Measurements from ENCODE around the gene GTF2IRD1.

DNA sequence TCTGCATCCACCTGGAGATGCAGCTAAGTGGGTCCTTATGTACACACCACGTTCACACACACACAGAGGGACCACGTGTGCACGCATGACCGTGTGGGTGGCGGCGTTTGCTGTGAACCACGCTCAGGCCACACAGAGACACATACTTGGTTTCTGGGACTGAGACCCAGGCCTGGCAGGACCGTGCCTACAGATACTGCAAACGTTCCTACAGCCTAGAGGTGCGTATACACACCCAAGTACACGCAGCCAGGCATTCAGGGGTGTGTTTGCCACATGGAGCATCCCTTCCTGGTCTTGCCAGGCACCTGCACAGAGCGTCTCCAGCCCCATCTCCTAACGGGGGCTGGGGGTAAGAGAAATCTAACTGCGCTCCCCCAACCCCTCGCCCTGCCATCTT lies 49.0 kb upstream of the GTF2IRD1 start:
- TF ChIP-seq, protein P1, sequence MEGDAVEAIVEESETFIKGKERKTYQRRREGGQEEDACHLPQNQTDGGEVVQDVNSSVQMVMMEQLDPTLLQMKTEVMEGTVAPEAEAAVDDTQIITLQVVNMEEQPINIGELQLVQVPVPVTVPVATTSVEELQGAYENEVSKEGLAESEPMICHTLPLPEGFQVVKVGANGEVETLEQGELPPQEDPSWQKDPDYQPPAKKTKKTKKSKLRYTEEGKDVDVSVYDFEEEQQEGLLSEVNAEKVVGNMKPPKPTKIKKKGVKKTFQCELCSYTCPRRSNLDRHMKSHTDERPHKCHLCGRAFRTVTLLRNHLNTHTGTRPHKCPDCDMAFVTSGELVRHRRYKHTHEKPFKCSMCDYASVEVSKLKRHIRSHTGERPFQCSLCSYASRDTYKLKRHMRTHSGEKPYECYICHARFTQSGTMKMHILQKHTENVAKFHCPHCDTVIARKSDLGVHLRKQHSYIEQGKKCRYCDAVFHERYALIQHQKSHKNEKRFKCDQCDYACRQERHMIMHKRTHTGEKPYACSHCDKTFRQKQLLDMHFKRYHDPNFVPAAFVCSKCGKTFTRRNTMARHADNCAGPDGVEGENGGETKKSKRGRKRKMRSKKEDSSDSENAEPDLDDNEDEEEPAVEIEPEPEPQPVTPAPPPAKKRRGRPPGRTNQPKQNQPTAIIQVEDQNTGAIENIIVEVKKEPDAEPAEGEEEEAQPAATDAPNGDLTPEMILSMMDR (IDR thresholded peaks at IDR 0.05), result no peak
- TF ChIP-seq POLR2A (IDR thresholded peaks at IDR 0.05), result no peak

Measured in Peyer's patch (tissue), 4 donors.